H1 (cell line): ENCODE measurements around the gene SEMA3C. TPM values are rescaled to one million over a fixed set of nuclear protein-coding genes. Genes with fewer than 3 reads are reported as not detected.

Experiments
- CEBPB ChIP-seq: IDR thresholded peaks from 2 replicates; pipeline ENCODE4 v1.6.1; 2012; ENCODE audit warnings: low read depth, low read length
- RFX5 ChIP-seq: IDR thresholded peaks from 2 replicates; pipeline ENCODE4 v1.6.1; 2011; ENCODE audit warnings: low read depth, low read length, improper control_type of control experiment, borderline replicate concordance
- TBP ChIP-seq: IDR thresholded peaks from 2 replicates; pipeline ENCODE4 v1.6.1; 2011; ENCODE audit warnings: low read depth, low read length, improper control_type of control experiment
- polyA plus RNA-seq, 7 experiments: library from polyadenylated mRNA; depleted of rRNA in 3 of 7; stranded (reverse) in 5 of 7; unstranded in 2 of 7; fragments of >200 nt in 5 of 7; fragments of 200-250 nt in 2 of 7; gene quantifications; 1 replicate in 5 of 7; 2 replicates in 1 of 7; 4 replicates in 1 of 7; pipeline versions ENCODE4 v1.2.1 to v1.2.3, GENCODE V29; 2011 to 2013; ENCODE audit warnings: missing spikeins in 2 of 7, mixed read lengths in 2 of 7
- total RNA-seq: library from RNA; stranded (reverse); fragmentation: NEBNext Ultra II Directional; extraction: Animal tissue kit (Norgen Biotek cat#: 25700); gene quantifications from 2 replicates; pipeline ENCODE4 v1.2.1, GENCODE V29; 2021

The SEMA3C gene
- total and polyA plus RNA-seq, 2 of the 8 experiments (the other 6 are each of a cell fraction or from before 2014, with no cell fraction given), result 0.15 to 1.4 TPM

DNA sequence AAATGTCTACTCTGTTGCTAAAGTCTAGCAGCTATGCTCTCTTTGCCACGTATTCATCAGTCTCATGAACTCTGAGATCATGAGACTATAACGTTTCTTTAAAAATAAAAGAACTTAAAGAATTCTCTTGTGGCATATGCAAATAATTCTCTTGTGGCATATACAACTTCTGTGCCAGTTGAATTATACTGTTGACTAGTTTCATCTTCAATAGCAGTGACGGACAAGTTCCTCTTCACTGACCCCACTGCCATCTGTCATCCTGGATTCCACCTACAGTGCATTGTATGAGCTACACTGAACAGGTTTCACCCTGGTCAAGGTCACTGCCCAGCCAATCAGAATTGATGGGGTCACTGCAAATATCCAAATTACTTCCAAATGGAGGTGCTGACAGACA lies 192.2 kb downstream of the SEMA3C start (continued):
- TF ChIP-seq CEBPB (no peak), TBP (no peak), RFX5 (no peak)
